AG04450 (cell line): ENCODE data around the gene MOCS2. TPM values are rescaled to one million over a fixed set of nuclear protein-coding genes. Genes with fewer than 3 reads are reported as not detected.
A peak's percentile ranks its signal among the peaks of the same experiment; 100 is the strongest.

ENCODE experiments used
- CTCF ChIA-PET: fragments of 300-600, 350-600 bp; formaldehyde crosslinking; extraction: SDS; loops from one replicate; lab custom pipeline; 2022; ENCODE audit warnings: antibody characterized with exemption, inconsistent platforms; lab: Charles Lee
- POLR2A ChIA-PET: fragments of 350-600 bp; formaldehyde crosslinking; extraction: SDS; loops from one replicate; lab custom pipeline; 2021; ENCODE audit warnings: antibody characterized with exemption, inconsistent platforms; lab: Yijun Ruan, JAX
- DNase-seq: peaks from one replicate; pipeline ENCODE4 v3.0.0-alpha.2; 2011; ENCODE audit warnings: low read depth, low spot score
- H3K27ac ChIP-seq: one replicate; pipeline ENCODE4 v1.5.1; 2012; ENCODE audit warnings: low read depth, low read length, control low read depth
- H3K27me3 ChIP-seq: one replicate; pipeline ENCODE4 v1.6.0; 2012; ENCODE audit warnings: low read length; ENCODE audit not compliant: control insufficient read depth, insufficient read depth
- H3K4me3 ChIP-seq: 2 replicates; pipeline ENCODE4 v1.5.1; 2011; ENCODE audit warnings: mild to moderate bottlenecking, low read depth, low read length, control low read depth
- H3K9me3 ChIP-seq: 2 replicates; pipeline ENCODE4 v1.5.1; 2012; ENCODE audit warnings: low read length; ENCODE audit not compliant: control insufficient read depth, insufficient read depth
- polyA plus RNA-seq: library from polyadenylated mRNA; depleted of rRNA; stranded (reverse); fragments of >200 nt; gene quantifications from 2 replicates; pipeline ENCODE4 v1.2.3, GENCODE V29; 2011
- TF ChIP-seq, protein P1 (sequence below): IDR thresholded peaks from 2 replicates; pipeline ENCODE4 v1.5.1; 2011; ENCODE audit warnings: low read depth, low read length, control low read depth, inconsistent platforms

The MOCS2 gene
- polyA plus RNA-seq, 1 experiment, result 79.6 TPM

DNA sequence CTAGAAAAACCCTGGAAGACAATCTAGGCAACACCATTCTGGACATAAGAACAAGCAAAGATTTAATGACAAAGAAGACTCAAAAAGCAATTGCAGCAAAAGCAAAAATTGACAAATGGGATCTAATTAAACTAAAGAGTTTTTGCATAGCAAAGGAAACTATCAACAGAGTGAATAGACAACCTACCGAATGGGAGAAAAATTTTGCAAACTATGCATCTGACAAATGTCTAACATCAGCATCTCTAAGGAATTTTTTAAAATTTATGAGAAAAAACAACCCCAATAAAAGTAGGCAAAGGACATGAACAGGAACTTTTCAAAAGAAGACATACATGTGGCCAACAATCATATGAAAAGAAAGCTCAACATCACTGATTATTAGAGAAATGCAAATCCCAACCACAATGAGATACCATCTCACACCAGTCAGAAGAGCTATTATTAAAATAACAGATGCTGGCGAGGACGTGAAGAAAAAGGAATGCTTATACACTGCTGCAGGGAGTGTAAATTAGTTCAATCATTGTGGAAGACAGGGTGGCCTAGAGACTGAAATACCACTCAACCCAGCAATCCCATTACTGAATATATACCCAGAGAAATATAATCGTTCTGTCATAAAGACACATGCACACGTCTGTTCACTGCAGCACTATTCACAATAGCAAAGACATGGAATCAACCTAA, 3.8 kb downstream of the MOCS2 start:
- DNase-seq, result no peak
- POLR2A ChIA-PET, result no interaction called here
- Histone ChIP-seq H3K9me3 (no peaks in the 10 kb centered on the region; the same call in 1 of the 2 replicates), H3K27ac (no peak overlapping the region), H3K27me3 (no peaks in the 10 kb centered on the region), H3K4me3 (no peak overlapping the region)
- TF ChIP-seq, protein P1, sequence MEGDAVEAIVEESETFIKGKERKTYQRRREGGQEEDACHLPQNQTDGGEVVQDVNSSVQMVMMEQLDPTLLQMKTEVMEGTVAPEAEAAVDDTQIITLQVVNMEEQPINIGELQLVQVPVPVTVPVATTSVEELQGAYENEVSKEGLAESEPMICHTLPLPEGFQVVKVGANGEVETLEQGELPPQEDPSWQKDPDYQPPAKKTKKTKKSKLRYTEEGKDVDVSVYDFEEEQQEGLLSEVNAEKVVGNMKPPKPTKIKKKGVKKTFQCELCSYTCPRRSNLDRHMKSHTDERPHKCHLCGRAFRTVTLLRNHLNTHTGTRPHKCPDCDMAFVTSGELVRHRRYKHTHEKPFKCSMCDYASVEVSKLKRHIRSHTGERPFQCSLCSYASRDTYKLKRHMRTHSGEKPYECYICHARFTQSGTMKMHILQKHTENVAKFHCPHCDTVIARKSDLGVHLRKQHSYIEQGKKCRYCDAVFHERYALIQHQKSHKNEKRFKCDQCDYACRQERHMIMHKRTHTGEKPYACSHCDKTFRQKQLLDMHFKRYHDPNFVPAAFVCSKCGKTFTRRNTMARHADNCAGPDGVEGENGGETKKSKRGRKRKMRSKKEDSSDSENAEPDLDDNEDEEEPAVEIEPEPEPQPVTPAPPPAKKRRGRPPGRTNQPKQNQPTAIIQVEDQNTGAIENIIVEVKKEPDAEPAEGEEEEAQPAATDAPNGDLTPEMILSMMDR, result no peak
- CTCF ChIA-PET, result interaction anchor here (1.2 to 2.1 kb wide), 4 partner anchors 10 to 1129 kb away, joined by 3 to 8 read pairs (median 6); no protein-coding TSS in a partner anchor

DNA sequence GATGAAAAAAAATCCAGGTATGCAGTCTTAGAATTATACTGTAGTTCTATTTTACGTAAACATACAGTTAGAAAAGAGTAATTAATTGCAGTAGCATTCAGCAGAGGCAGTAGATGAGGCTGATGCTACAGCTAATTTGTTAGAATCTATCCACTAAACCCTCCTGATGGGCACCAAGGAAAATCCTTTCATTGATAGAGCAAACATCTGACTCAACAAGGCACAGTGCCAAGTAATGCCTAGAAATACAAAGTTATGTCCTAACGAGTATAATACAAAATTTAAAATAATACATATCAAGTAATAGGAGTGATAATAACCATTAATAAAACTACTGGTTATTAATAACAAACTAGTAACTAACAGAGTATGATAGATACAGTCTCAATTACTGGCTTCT, 9.0 kb downstream of the MOCS2 start:
- DNase-seq, result no peak
- Histone ChIP-seq H3K9me3 (no peaks in the 10 kb centered on the region), H3K4me3 (no peak overlapping the region), H3K27ac (no peak overlapping the region), H3K27me3 (no peaks in the 10 kb centered on the region)
- POLR2A ChIA-PET, result no interaction called here
- TF ChIP-seq, protein P1, result no peak
- CTCF ChIA-PET, result interaction anchor here (1.0 kb wide), 2 partner anchors 152 kb away, joined by 4 to 5 read pairs; no protein-coding TSS in a partner anchor

DNA sequence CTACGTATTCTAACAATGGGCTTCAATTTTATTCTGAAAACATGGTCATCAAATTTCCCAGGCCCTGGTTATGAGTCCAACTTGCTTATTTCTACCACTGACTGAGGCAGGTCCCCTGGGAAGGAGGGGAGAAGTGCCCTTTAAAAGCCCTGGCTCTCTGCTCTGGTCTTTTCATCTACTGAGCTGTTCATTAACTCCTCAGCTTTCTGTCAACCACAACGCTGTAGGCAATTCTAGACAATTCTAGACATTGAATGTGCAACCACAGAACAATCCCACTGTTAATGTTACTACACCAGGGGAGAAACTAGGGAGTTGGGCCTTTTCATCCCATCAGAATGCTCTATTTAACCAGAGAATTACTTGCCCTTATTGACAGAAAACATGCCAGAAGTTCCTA, 10.0 kb downstream of the MOCS2 start:
- Histone ChIP-seq H3K27ac (no peak overlapping the region), H3K4me3 (no peak overlapping the region), H3K9me3 (no peaks in the 10 kb centered on the region), H3K27me3 (no peaks in the 10 kb centered on the region)
- POLR2A ChIA-PET, result no interaction called here
- no peak for DNase-seq
- CTCF ChIA-PET, result interaction anchor here (1.2 to 6.0 kb wide), 2 partner anchors 152 to 1135 kb away, joined by 3 to 148 read pairs; no protein-coding TSS in a partner anchor
- TF ChIP-seq, protein P1, result no peak

DNA sequence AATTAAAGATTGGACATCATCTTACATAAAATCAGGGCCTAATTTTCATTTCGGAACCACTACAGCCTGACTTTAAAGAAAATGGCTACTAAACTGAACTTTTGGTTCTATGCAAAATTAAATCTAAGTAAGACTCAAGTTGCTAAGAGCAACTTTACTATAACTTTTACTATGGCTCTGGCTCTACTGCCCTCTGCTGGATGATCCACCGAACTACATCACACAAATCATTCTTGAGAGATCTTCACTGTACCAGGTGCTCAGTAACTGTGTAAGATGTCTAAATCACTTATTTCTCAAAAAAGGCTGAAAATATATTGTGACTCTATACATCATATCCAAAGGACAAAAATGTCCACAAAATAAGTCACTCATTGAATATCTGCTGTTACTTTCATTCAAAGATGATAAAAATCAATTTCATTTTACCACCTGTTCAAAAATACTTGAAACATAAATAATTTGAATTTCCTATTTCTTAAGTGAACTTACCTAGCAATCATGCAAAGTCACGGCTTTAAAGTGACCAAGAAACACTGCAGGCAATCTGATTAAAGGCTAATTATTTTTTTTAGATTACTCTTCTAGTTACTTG, 13.5 kb downstream of the MOCS2 start:
- no peak overlapping the region for H3K27ac ChIP-seq
- POLR2A ChIA-PET, result no interaction called here
- no peaks in the 10 kb centered on the region for H3K27me3 ChIP-seq
- TF ChIP-seq, protein P1, result peak; percentile 81
- peak; percentile 41 for DNase-seq
- no peak overlapping the region for H3K4me3 ChIP-seq
- no peaks in the 10 kb centered on the region for H3K9me3 ChIP-seq
- CTCF ChIA-PET, result interaction anchor here (0.6 to 6.0 kb wide), 10 partner anchors 9 to 1139 kb away, joined by 3 to 148 read pairs (median 4); partner anchors contain the start of gene ITGA2

DNA sequence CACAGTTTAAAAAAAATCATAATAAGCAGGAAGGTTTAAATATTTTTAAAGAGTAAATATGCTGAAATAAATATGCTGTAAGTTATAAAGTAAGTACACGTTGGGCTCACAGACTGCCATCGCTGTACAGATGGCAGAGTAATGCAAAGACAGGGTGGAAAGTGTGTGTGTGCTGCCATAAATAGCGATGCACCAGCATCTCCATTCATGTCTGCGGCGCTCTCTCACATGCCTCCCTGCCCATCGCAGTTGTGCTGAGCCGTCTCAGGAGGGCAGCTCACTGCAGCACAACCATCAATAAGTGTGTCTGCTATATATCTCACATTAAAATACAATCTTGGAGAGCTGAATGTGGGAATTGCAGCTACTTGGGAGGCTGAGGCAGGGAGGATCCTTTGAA, 14.3 kb downstream of the MOCS2 start:
- no peak overlapping the region for H3K27ac ChIP-seq
- POLR2A ChIA-PET, result no interaction called here
- H3K9me3 ChIP-seq, result no peaks in the 10 kb centered on the region
- TF ChIP-seq, protein P1, result no peak
- no peaks in the 10 kb centered on the region for H3K27me3 ChIP-seq
- no peak for DNase-seq
- no peak overlapping the region for H3K4me3 ChIP-seq
- CTCF ChIA-PET, result interaction anchor here (0.6 to 6.0 kb wide), 11 partner anchors 8 to 1140 kb away, joined by 3 to 148 read pairs (median 5); no protein-coding TSS in a partner anchor
